SU-DHL-6 (cell line): ENCODE measurements around the gene RNF38.

Experiments
- CTCF ChIP-seq: fragments of 200-600 bp; sonication (generic); IDR thresholded peaks from one replicate; pipeline ENCODE4 v1.5.1; 2017; ENCODE audit warnings: antibody characterized with exemption, mild to moderate bottlenecking, low read length, moderate library complexity; ENCODE audit not compliant: insufficient read depth, poor library complexity, severe bottlenecking
- EZH2phosphoT487 ChIP-seq: fragments of 200-600 bp; sonication (generic), shearing (Covaris generic); conservative IDR thresholded peaks from 2 replicates; pipeline ENCODE4 v1.6.1; 2018; ENCODE audit warnings: mild to moderate bottlenecking, antibody characterized with exemption, low read length, moderate library complexity, mixed read lengths

GRCh38 chr9:36442710-36443109 is 42.6 kb upstream of the RNF38 start:
- TF ChIP-seq CTCF (no peak), EZH2phosphoT487 (no peak)
